HEK293 (cell line): ENCODE data around the gene ATP6V0A1.

Experiments used
- CTCF ChIA-PET: fragments of 350-600 bp; formaldehyde crosslinking; extraction: SDS; loops from one replicate; lab custom pipeline; 2021; ENCODE audit warnings: antibody characterized with exemption; lab: Yijun Ruan, JAX
- POLR2A ChIA-PET: fragments of 300-600 bp; formaldehyde crosslinking; extraction: SDS; loops from one replicate; lab custom pipeline; 2020; ENCODE audit warnings: antibody characterized with exemption, inconsistent platforms; lab: Yijun Ruan, JAX
- H3K27ac ChIP-seq: fragments of 200-500 bp; sonication (Bioruptor generic); 2 replicates; pipeline ENCODE4 v1.5.1; 2014; ENCODE audit warnings: low read depth, low read length, control low read depth, inconsistent platforms; ENCODE audit errors: extremely low read depth
- H3K36me3 ChIP-seq, 2 experiments: fragments of 200-500 bp in 1 of 2; sonication (Bioruptor generic) in 1 of 2; 1 replicate in 1 of 2; 2 replicates in 1 of 2; pipeline ENCODE4 v1.5.1; 2014 to 2017; ENCODE audit warnings: inconsistent platforms in 2 of 2, low read length in 2 of 2; ENCODE audit not compliant: control insufficient read depth in 2 of 2, insufficient read depth in 1 of 2
- H3K4me1 ChIP-seq: fragments of 200-500 bp; sonication (Bioruptor generic); 2 replicates; pipeline ENCODE4 v1.5.1; 2014; ENCODE audit warnings: mild to moderate bottlenecking, low read length, inconsistent platforms; ENCODE audit not compliant: control insufficient read depth, insufficient read depth
- H3K4me3 ChIP-seq: 2 replicates; pipeline ENCODE4 v1.5.1; 2011; ENCODE audit warnings: low read depth, mild to moderate bottlenecking, control low read depth, low read length, moderate library complexity
- H3K9me3 ChIP-seq: fragments of 200-500 bp; sonication (Bioruptor generic); 2 replicates; pipeline ENCODE4 v1.5.1; 2014; ENCODE audit warnings: low read depth, low read length, inconsistent platforms; ENCODE audit not compliant: control insufficient read depth, insufficient read depth
- HOXC10 ChIP-seq: sonication (generic); formaldehyde crosslinking; IDR thresholded peaks from 2 replicates; pipeline ENCODE4 v1.8.1; 2023; ENCODE audit warnings: mild to moderate bottlenecking, missing genetic modification reagents
- KLF7 ChIP-seq: fragments of 450-650 bp; formaldehyde crosslinking; IDR thresholded peaks from 2 replicates; pipeline ENCODE4 v1.5.1; 2016; ENCODE audit warnings: missing biosample characterization, missing genetic modification characterization, borderline replicate concordance
- KLF8 ChIP-seq: fragments of 450-650 bp; formaldehyde crosslinking; IDR thresholded peaks from 2 replicates; pipeline ENCODE4 v1.5.1; 2016; ENCODE audit warnings: missing biosample characterization, missing genetic modification characterization
- MEIS1 ChIP-seq: sonication (generic); formaldehyde crosslinking; IDR thresholded peaks from 2 replicates; pipeline ENCODE4 v1.8.1; 2022; ENCODE audit warnings: missing genetic modification reagents, mild to moderate bottlenecking, borderline replicate concordance
- PRDM1 ChIP-seq: fragments of 450-650 bp; formaldehyde crosslinking; IDR thresholded peaks from 2 replicates; pipeline ENCODE4; 2016; ENCODE audit warnings: missing biosample characterization, missing genetic modification characterization
- SP2 ChIP-seq: fragments of 450-650 bp; formaldehyde crosslinking; IDR thresholded peaks from 2 replicates; pipeline ENCODE4 v1.5.1; 2016; ENCODE audit warnings: missing biosample characterization, missing genetic modification characterization
- SP7 ChIP-seq: fragments of 450-650 bp; formaldehyde crosslinking; IDR thresholded peaks from 2 replicates; pipeline ENCODE4 v1.5.1; 2016; ENCODE audit warnings: missing biosample characterization, missing genetic modification characterization
- TSHZ1 ChIP-seq: fragments of 450-650 bp; formaldehyde crosslinking; IDR thresholded peaks from 2 replicates; pipeline ENCODE4 v1.5.1; 2016; ENCODE audit warnings: missing biosample characterization, missing genetic modification characterization, borderline replicate concordance
- ZBTB6 ChIP-seq: fragments of 450-650 bp; formaldehyde crosslinking; IDR thresholded peaks from 2 replicates; pipeline ENCODE4 v1.5.1; 2017; ENCODE audit warnings: missing biosample characterization, missing genetic modification characterization
- ZNF140 ChIP-seq: fragments of 450-650 bp; formaldehyde crosslinking; IDR thresholded peaks from 2 replicates; pipeline ENCODE4 v1.5.1; 2016; ENCODE audit warnings: missing biosample characterization, missing genetic modification characterization
- ZNF202 ChIP-seq: fragments of 450-650 bp; formaldehyde crosslinking; IDR thresholded peaks from 2 replicates; pipeline ENCODE4 v1.5.1; 2016; ENCODE audit warnings: missing biosample characterization, missing genetic modification characterization, borderline replicate concordance
- ZNF324 ChIP-seq: fragments of 450-650 bp; formaldehyde crosslinking; IDR thresholded peaks from 2 replicates; pipeline ENCODE4 v1.5.1; 2016; ENCODE audit warnings: missing biosample characterization, missing genetic modification characterization
- ZNF416 ChIP-seq: fragments of 450-650 bp; formaldehyde crosslinking; IDR thresholded peaks from 2 replicates; pipeline ENCODE4 v1.5.1; 2016; ENCODE audit warnings: missing biosample characterization, missing genetic modification characterization
- ZNF514 ChIP-seq: fragments of 450-650 bp; formaldehyde crosslinking; IDR thresholded peaks from 2 replicates; pipeline ENCODE4 v1.5.1; 2016; ENCODE audit warnings: missing biosample characterization, missing genetic modification characterization
- ZNF549 ChIP-seq: fragments of 450-650 bp; IDR thresholded peaks from 2 replicates; pipeline ENCODE4 v1.5.1; 2018; ENCODE audit warnings: missing biosample characterization, missing genetic modification characterization, mild to moderate bottlenecking, inconsistent platforms, moderate library complexity
- ZNF785 ChIP-seq: fragments of 450-650 bp; formaldehyde crosslinking; IDR thresholded peaks from 2 replicates; pipeline ENCODE4 v1.5.1; 2016; ENCODE audit warnings: missing biosample characterization, missing genetic modification characterization
- ZNF830 ChIP-seq: fragments of 450-650 bp; IDR thresholded peaks from 2 replicates; pipeline ENCODE4 v1.5.0; 2018; ENCODE audit warnings: missing biosample characterization, missing genetic modification characterization, low read depth, mild to moderate bottlenecking, moderate library complexity
- ZSCAN23 ChIP-seq: fragments of 450-650 bp; formaldehyde crosslinking; IDR thresholded peaks from 2 replicates; pipeline ENCODE4 v1.5.1; 2016; ENCODE audit warnings: missing biosample characterization, missing genetic modification characterization

The ATP6V0A1 gene

GRCh38 chr17:42548070-42548837 lies 89.6 kb downstream of the ATP6V0A1 start:
- ChIA-PET POLR2A (interaction anchor here (0.6 to 2.0 kb wide), 9 partner anchors 12 to 744 kb away, joined by 3 to 20 read pairs (median 4); partner anchors contain the start of genes CAVIN1, MLX, NAGLU and PSMC3IP), CTCF (interaction anchor here (0.6 to 4.3 kb wide), 16 partner anchors 11 to 226 kb away, joined by 3 to 19 read pairs (median 4); partner anchors contain the start of genes COASY and NAGLU)
- peak overlapping the region; percentile 37; the same call in 1 of the 2 replicates for H3K27ac ChIP-seq

GRCh38 chr17:42548993-42549755 lies 90.5 kb downstream of the ATP6V0A1 start:
- CTCF ChIA-PET: interaction anchor here (0.6 to 4.3 kb wide), 12 partner anchors 10 to 227 kb away, joined by 3 to 19 read pairs (median 4); partner anchors contain the start of genes COASY and NAGLU
- POLR2A ChIA-PET: interaction anchor here (0.6 to 1.8 kb wide), 7 partner anchors 18 to 214 kb away, joined by 3 to 8 read pairs (median 4); partner anchors contain the start of genes CAVIN1, MLX, RETREG3 and TUBG1
- Histone ChIP-seq H3K4me3 (no peak overlapping the region), H3K27ac (peak overlapping the region; percentile 37), H3K9me3 (no peaks in the 10 kb centered on the region), H3K4me1 (peaks cover 4% of the 10 kb centered on the region; the same call in 1 of the 2 replicates), H3K36me3 (peaks cover 4 to 8% of the 10 kb centered on the region in 2 experiments; a peak in 2 of 3 replicates)
- TF ChIP-seq ZSCAN23 (tag by site-specific recombination) (no peak), ZNF549 (tag by site-specific recombination) (no peak), PRDM1 (tag by site-specific recombination) (peak; percentile 97), ZNF202 (tag by site-specific recombination) (no peak), ZBTB6 (tag by site-specific recombination) (peak; percentile 71; the same call in 1 of the 2 replicates), SP2 (tag by site-specific recombination) (no peak)

More at GRCh38 chr17:42548070-42548837, 89.6 kb downstream of the ATP6V0A1 start:
- H3K9me3 ChIP-seq: no peaks in the 10 kb centered on the region
- peaks cover 4 to 17% of the 10 kb centered on the region in 2 experiments; a peak in 2 of 3 replicates for H3K36me3 ChIP-seq
- TF ChIP-seq ZNF514 (tag by site-specific recombination) (no peak), ZNF416 (no peak), MEIS1 (no peak), ZNF324 (tag by site-specific recombination) (no peak), TSHZ1 (tag by site-specific recombination) (no peak), ZNF785 (tag by site-specific recombination) (no peak), ZNF830 (tag by site-specific recombination) (no peak), SP7 (tag by site-specific recombination) (no peak), HOXC10 (no peak), KLF8 (tag by site-specific recombination) (no peak), KLF7 (no peak), ZNF140 (no peak)
- H3K4me1 ChIP-seq: peaks cover 4% of the 10 kb centered on the region; the same call in 1 of the 2 replicates
- H3K4me3 ChIP-seq: peak overlapping the region; percentile 38
